Nephron (organoid): Measurements from ENCODE around the gene PIAS4.

ENCODE experiments used
- H3K27ac Mint-ChIP-seq, 3 experiments: 2 replicates each; pipeline ENCODE4 v1.8.0; 2020; ENCODE audit warnings: mixed read lengths in 3 of 3, mild to moderate bottlenecking in 2 of 3, moderate library complexity in 1 of 3
- H3K27me3 Mint-ChIP-seq: 2 replicates; pipeline ENCODE4 v1.8.0; 2021; ENCODE audit warnings: low read depth, mild to moderate bottlenecking, moderate library complexity, mixed read lengths
- H3K36me3 Mint-ChIP-seq: 2 replicates; pipeline ENCODE4 v1.8.0; 2020; ENCODE audit warnings: low read depth, mixed read lengths
- H3K4me1 Mint-ChIP-seq: 2 replicates; pipeline ENCODE4 v1.8.0; 2020; ENCODE audit warnings: mixed read lengths
- H3K4me3 Mint-ChIP-seq, 3 experiments: 2 replicates each; pipeline ENCODE4 v1.8.0; 2020; ENCODE audit warnings: mild to moderate bottlenecking in 3 of 3, mixed read lengths in 3 of 3, moderate library complexity in 2 of 3
- H3K9me3 Mint-ChIP-seq: 2 replicates; pipeline ENCODE4 v1.8.0; 2020; ENCODE audit warnings: mixed read lengths
- CTCF ChIP-seq, 3 experiments: fragments of 200-600 bp; sonication (generic); IDR thresholded peaks; one replicate each; pipeline ENCODE4 v1.5.0; 2021; ENCODE audit warnings: antibody characterized with exemption in 3 of 3; ENCODE audit not compliant: unreplicated experiment in 3 of 3

PIAS4 gene

GRCh38 chr19:4046946-4047683 lies 39.6 kb downstream of the PIAS4 start:
- no peak for TF ChIP-seq CTCF (IDR thresholded peaks at IDR 0.05; ENCODE audit: unreplicated experiment in 3 of 3)
- Mint-ChIP-seq H3K4me3 (no peak overlapping the region), H3K4me1 (peaks cover 3% of the 10 kb centered on the region), H3K27me3 (no peaks in the 10 kb centered on the region), H3K27ac (no peak overlapping the region), H3K36me3 (peaks cover 20% of the 10 kb centered on the region), H3K9me3 (no peaks in the 10 kb centered on the region)

GRCh38 chr19:4049432-4049831 lies 41.9 kb downstream of the PIAS4 start:
- H3K27me3 Mint-ChIP-seq, result no peaks in the 10 kb centered on the region
- peaks cover 32% of the 10 kb centered on the region for H3K36me3 Mint-ChIP-seq
- no peak overlapping the region for H3K27ac Mint-ChIP-seq

GRCh38 chr19:4051175-4052101 lies 43.9 kb downstream of the PIAS4 start:
- Mint-ChIP-seq H3K36me3 (peaks cover 37% of the 10 kb centered on the region), H3K4me3 (no peak overlapping the region), H3K4me1 (peaks cover 7% of the 10 kb centered on the region), H3K27ac (peak overlapping the region in 1 of 3 experiments; percentile 54), H3K9me3 (no peaks in the 10 kb centered on the region), H3K27me3 (no peaks in the 10 kb centered on the region)
- TF ChIP-seq CTCF (IDR thresholded peaks at IDR 0.05; ENCODE audit: unreplicated experiment in 3 of 3), result no peak

More at GRCh38 chr19:4049432-4049831, 41.9 kb downstream of the PIAS4 start:
- Mint-ChIP-seq H3K4me1 (peaks cover 9% of the 10 kb centered on the region), H3K9me3 (no peaks in the 10 kb centered on the region), H3K4me3 (no peak overlapping the region)
- TF ChIP-seq CTCF (IDR thresholded peaks at IDR 0.05; ENCODE audit: unreplicated experiment in 3 of 3), result no peak

GRCh38 chr19:4052114-4052992 lies 44.8 kb downstream of the PIAS4 start:
- Mint-ChIP-seq H3K27me3 (no peaks in the 10 kb centered on the region), H3K4me1 (peaks cover 6% of the 10 kb centered on the region), H3K36me3 (peaks cover 35% of the 10 kb centered on the region), H3K9me3 (no peaks in the 10 kb centered on the region), H3K27ac (peak overlapping the region in 1 of 3 experiments; percentile 41), H3K4me3 (no peak overlapping the region)
- no peak for TF ChIP-seq CTCF (IDR thresholded peaks at IDR 0.05; ENCODE audit: unreplicated experiment in 3 of 3)

- no peak for TF ChIP-seq CTCF (IDR thresholded peaks at IDR 0.05; ENCODE audit: unreplicated experiment in 3 of 3)
- peaks cover 6% of the 10 kb centered on the region for H3K4me1 Mint-ChIP-seq
- no peaks in the 10 kb centered on the region for H3K9me3 Mint-ChIP-seq
- peak overlapping the region in 1 of 3 experiments; percentile 41 for H3K27ac Mint-ChIP-seq
- peaks cover 38% of the 10 kb centered on the region for H3K36me3 Mint-ChIP-seq
- no peaks in the 10 kb centered on the region for H3K27me3 Mint-ChIP-seq
- H3K4me3 Mint-ChIP-seq, result no peak overlapping the region
Measured at GRCh38 chr19:4052993-4053422, 45.5 kb downstream of the PIAS4 start.
